KOPT-K1 (cell line): Measurements from ENCODE around the gene RNF5.
"Not testable (repeated sequence)": the region's sequence is repeated elsewhere in the genome, so short reads cannot be mapped to it uniquely, and the experiment has no call there.

Experiments
- H3K27ac ChIP-seq: fragments of 200-600 bp; sonication (generic); 2 replicates; pipeline ENCODE4 v1.5.1; 2016; ENCODE audit warnings: antibody characterized with exemption, mild to moderate bottlenecking, low read depth, low read length; ENCODE audit not compliant: poor library complexity, severe bottlenecking
- H3K36me3 ChIP-seq: fragments of 200-600 bp; sonication (generic); 2 replicates; pipeline ENCODE4 v1.5.1; 2017; ENCODE audit warnings: antibody characterized with exemption, mild to moderate bottlenecking, low read length, moderate library complexity; ENCODE audit not compliant: insufficient read depth
- H3K9me3 ChIP-seq: fragments of 200-600 bp; sonication (generic); 2 replicates; pipeline ENCODE4 v1.5.1; 2017; ENCODE audit warnings: antibody characterized with exemption, low read length, mild to moderate bottlenecking; ENCODE audit not compliant: insufficient read depth, poor library complexity, severe bottlenecking

The RNF5 gene

DNA sequence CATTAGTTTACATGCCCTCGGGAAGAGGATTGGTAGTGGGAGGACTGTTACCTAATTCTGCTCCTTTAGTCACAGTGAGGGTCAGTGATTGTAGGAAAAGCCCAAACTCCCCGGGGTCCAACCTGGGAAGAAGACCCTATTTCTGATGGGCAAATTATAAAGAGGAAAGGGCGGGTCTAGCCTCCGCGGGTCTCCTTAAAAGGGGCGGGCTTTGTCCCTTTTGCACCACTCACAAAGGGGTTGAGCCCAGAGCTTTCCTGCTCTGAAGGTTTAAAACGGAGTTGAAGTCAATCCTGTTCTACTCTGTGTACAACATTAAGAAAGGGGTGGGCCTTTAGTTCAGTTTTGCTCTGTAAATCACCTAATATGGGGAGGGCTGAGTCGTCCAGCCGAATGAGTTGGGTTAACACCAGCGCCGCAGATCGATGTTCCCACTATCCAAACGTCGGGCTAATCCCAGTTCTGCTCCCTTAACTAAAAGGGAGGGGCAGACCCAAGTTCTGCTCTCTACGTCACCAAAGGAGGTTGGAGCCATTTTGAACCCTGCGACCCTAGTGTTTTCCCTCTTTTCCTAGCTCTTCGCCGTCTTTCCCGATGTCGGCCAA, 920 bp upstream of the RNF5 start:
- peak overlapping the region; percentile 83 for H3K27ac ChIP-seq
- H3K9me3 ChIP-seq = no peaks in the 10 kb centered on the region
- peaks cover 26% of the 10 kb centered on the region for H3K36me3 ChIP-seq

DNA sequence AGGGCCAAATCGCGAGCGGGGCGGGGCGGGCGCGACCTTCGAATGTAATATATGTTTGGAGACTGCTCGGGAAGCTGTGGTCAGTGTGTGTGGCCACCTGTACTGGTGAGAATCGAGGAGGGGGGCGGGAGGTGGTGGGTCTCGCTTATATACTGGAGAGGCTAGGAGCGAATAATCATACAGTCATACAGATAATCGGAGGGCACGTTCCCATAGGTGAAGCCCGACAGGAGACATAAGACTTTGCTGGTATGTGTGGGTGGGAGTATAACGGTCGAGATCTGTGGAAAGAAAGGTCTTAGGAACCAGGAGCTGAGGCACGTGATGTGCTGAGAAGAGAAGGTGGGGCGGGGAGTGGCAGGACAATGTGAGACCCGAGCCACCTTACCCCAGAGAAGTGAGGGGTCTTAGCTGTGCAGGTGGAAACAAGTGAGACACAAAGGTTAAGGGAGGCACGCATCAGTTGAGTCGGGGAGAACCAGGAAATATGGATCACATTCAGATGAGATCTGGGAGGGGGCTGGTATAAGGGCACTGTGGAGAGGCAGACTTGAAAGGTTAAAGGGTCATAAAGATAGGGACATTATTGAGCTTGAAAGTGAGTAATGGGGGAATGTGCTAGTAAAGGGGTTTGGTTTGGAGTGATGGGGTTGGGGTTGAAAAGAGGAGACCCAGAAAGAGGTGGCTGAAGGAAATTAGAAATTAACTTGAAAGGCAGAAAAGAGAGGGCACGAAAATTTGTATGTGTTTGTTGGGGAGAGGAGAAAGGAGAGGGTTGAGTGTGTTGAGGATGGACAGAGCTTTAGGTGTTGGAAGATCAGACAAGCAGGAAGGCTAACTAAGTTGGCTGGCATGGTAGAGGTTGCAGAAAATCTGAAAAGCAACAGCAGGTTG, 589 bp downstream of the RNF5 start:
- H3K9me3 ChIP-seq = no peaks in the 10 kb centered on the region
- H3K27ac ChIP-seq = peak overlapping the region; percentile 83
- H3K36me3 ChIP-seq = peaks cover 41% of the 10 kb centered on the region

DNA sequence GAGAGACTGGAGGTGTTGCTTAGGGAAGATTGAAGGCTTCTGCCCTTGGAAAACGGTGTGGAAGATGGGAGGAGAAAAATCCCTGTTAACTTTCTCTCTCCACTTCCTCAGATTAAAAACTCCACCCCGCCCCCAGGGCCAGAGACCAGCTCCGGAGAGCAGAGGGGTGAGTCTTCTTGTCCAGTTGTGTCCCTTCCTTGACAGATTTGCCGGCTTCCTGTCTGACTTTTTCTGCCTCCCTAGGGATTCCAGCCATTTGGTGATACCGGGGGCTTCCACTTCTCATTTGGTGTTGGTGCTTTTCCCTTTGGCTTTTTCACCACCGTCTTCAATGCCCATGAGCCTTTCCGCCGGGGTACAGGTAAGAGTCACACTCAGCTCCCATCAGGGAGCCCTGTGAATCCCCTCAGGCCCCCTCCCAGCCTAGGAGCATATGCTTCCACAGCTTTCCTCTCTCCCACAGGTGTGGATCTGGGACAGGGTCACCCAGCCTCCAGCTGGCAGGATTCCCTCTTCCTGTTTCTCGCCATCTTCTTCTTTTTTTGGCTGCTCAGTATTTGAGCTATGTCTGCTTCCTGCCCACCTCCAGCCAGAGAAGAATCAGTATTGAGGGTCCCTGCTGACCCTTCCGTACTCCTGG, 1.7 kb downstream of the RNF5 start:
- Histone ChIP-seq H3K9me3 (no peaks in the 10 kb centered on the region), H3K36me3 (peaks cover 49% of the 10 kb centered on the region), H3K27ac (peak overlapping the region; percentile 83)

DNA sequence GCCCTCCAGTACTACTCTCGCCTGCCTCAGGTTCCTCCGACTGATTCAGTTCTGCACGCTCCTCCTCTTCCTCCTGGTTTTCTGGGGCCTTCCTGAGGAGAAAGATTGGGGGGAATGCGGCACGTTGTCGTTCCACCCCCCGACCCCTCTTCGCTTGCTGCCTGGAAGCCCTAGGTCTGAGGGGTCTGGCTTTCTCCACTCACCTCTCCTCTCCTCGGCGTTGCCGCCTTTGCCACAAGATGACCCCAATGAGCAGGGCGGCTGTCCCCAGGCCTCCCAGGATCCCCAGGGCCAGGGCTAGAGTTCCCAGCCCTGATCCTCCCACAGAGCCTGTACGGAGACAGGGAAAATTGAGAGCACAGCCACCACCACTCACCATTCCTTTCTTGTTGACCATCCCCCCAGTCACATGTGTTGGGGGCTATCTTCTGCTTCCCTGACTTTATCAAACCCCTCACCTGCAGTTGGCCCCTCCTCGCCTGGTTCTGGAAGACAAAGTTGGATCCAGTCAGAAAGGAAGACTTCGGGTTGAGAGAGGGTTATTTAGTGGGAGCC, 3.0 kb downstream of the RNF5 start:
- Histone ChIP-seq H3K27ac (no peak overlapping the region), H3K36me3 (peaks cover 57% of the 10 kb centered on the region), H3K9me3 (no peaks in the 10 kb centered on the region)

DNA sequence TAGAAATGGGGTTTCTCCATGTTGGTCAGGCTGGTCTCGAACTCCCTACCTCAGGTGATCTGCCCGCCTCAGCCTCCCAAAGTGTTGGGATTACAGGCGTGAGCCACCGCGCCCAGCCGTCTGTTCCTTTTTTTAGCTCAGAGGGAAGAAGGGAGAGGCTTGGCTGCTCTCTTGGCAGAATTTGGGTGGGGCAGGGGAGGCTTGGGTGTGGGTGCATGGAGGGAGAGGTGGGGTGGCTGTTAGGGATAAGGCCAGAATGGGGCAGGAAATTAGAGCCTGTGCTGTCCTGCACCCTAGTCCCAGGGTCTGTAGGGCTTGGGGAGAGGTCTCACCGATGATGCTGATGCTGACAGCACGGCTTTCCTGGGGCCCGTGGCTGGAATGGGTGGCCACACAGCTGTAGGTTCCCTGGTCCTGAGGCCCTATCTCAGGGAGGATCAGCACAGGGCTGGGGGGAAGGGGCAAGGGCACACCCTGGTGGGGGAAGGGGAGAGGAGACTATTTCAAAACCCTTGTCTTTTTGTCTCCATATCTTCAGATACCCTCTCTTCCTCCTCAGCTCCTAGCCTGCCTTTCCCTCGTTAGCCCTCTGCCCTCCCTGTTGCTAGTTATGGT, 3.8 kb downstream of the RNF5 start:
- H3K9me3 ChIP-seq = no peaks in the 10 kb centered on the region
- H3K36me3 ChIP-seq = peaks cover 65% of the 10 kb centered on the region
- H3K27ac ChIP-seq = no peak overlapping the region

DNA sequence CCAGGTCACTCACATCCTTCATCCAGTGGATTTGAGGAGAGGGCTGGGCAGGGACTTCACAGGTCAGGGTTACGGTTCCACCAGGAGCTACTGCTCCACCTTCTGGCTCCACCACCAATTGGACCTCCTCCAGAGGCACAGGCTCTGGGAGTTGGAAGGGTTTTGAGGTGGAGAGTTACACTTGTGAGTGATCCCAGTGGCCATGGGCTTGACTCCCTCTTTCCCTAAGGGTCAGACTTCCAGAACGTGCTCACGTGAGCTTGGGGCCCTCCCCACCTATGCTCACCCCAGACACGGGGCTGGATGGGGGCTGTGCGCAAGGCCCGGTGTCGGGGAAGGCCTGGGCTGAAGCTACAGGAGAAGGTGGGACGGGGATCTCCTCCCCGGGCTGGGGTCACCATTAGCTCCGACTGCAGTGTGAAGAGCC, 4.4 kb downstream of the RNF5 start:
- Histone ChIP-seq H3K9me3 (no peaks in the 10 kb centered on the region), H3K36me3 (peaks cover 70% of the 10 kb centered on the region), H3K27ac (no peak overlapping the region)

DNA sequence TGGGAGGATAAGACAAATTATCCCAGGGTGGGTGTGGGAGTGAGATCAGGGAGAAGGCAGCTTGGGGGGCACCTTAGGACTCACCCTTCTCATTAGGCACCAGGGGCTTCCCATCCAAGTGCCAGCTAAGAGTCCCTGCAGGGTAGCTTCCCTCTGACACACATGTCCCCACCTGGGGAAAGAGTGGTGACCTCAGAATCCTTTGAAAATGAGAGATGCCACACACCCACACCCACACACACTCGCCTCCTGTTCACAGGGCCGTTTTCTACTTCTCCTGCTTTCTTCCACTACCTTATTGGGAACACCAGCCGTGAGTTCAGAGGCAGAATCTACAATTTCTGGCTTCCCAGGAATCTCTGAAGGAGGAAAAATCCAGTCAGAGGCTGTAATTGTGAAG, 4.8 kb downstream of the RNF5 start:
- Histone ChIP-seq H3K9me3 (no peaks in the 10 kb centered on the region), H3K27ac (no peak overlapping the region), H3K36me3 (peaks cover 75% of the 10 kb centered on the region)

DNA sequence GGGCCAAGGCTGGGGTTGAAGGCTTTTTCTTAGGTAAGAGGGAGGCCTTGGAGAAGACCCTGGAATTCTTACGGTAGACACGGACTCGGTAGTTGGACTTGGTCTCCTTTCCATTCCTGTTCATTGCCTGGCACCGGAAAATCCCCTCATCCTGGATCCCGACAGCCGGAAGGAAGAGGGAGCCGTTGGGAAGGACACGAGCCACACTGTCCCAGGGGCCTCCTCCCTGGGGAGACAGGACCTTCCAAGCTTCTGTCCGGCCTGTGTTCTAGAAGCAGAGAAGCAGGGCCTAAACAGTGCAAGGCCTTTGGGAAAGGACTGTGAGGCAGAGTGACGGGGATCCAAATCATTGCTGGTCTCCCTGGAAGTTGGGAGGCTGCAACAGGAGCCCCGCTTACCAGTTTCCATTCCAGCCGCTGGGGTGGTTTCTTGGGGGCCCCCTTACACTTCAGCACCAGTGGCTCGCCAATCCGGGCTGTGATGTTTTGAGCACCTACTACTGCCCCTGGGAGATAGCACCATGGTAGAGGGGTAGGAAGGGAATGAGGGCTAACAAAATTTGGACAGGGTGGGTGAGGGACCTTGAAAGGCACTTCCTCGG, 5.4 kb downstream of the RNF5 start:
- Histone ChIP-seq H3K9me3 (no peaks in the 10 kb centered on the region), H3K36me3 (peaks cover 78% of the 10 kb centered on the region), H3K27ac (no peak overlapping the region)

DNA sequence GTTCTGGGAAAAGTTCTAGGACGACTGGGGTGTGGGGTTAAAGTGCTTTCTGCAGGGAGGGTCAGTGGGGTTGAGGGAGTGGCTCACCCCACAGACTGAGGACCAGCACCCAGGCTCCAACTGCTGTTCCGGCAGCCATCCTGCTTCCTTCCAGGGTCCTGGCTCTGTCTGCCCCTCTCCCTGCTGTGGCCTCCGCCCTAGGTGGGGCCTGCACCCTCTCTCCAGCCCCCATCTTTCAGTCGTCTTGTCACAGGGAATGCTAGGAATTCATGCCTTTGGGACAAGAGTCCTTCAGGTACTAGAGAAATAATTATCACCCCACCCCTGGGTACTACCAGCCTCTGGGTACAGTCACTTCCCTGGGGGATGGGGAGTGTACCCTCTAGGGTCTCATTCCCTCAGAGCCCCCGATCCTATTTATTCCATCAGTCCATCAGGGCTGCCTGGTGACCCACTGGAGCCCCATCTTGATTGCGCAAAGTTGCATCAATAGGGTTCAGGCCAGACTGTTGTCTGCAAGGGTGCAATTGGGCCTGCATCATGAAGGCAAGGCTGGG, 6.0 kb downstream of the RNF5 start, which contains the start of gene AGER:
TSS of gene AGER (minus strand) at position 170 of the 557 bp plus-strand sequence. CDS start at position 139, 31 bp downstream.
- Histone ChIP-seq H3K36me3 (peaks cover 78% of the 10 kb centered on the region), H3K27ac (no peak within 1 kb of the TSS), H3K9me3 (no peaks in the 10 kb centered on the region)

DNA sequence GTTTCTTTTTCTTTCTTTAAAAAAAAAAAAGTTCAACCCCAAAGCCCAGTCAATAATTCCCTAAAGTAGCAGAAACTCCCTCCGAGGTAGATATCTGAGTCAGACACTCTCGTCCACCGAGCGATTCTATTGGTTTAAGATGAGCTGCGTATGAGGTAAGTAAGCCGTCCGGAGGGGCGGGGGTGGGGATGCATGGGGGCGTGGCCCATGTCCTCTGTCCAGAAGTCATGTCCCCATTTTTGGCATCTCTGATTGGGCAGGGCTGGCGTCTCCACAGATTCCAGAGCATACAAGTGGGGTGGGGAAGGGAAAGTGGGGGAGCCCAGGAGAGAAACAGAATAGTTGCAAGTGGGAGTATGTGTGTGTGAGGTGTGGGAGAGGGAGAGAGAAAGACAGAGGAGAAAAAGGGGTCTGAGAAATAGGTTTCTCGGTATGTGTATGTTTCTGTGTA, 7.5 kb downstream of the RNF5 start:
- not testable (repeated sequence) for H3K9me3 ChIP-seq, H3K27ac ChIP-seq
- H3K36me3 ChIP-seq = peaks cover 67% of the 10 kb centered on the region

DNA sequence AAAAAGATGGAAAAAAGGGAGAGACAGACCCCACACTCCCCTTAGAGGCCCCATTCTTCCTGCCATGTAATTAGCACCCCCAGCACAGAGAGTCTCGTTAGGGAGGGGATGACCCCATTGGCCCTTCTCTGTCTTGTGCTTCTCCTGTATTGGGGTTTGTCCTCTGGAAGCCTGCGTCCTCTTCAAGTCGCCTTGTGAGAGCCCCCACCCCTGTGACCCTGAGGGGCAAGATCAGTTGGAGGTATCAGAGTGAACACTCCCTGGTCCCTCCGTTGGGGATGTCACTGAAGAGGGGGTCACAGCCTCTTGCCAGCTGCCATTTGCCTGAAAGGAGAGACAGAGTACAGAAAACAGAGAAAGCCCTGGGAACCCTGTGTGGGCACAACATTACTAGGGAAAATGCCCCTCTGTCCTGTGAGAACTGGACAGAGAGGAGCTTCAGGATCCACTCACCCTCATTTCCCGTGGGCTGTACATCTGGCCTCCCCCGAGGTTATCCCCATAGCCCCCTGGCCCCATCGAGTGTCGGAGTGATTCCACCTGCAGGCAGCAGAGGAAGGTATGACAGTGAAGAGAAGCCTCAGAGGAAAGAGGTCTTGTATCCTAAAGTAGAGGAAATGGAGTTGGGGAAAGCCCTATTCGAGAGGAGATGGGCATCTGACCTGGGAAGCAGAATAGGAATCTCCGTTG, 8.1 kb downstream of the RNF5 start:
- H3K27ac ChIP-seq = peak overlapping the region; percentile 28
- H3K36me3 ChIP-seq = peaks cover 61% of the 10 kb centered on the region
- not testable (repeated sequence) for H3K9me3 ChIP-seq

DNA sequence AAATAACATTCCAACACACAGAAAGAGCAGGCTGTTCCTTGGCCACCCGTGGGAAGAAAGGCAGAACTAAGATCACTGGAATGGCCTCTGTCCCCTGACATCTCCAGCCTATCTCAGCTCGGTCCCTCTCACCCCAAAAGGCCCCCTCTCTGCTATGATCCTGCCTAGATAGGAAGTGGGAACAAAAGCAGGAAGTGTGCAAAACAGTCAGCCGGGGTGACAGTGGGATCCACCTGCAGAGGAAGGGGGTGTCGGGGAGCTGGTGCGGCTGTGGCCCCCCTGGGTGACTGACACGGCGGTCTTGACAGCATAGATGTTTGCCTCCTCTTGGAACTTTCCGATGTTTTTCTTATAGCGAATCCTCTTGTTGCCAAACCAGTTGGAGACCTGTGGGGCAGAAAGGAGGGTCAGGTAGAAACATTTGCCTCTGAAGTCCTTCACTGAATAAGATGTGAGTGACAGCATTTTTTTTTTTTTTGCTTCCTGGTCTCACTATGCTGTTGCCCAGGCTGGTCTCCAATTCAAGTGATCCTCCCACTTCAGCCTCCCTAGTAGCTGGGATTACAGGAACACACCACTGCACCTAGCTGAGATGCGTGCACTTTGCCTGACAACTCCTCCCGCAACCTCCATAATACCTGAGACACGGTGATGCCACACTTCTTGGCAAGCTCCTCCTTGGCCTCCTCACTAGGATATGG, 9.0 kb downstream of the RNF5 start:
- H3K27ac ChIP-seq = peak overlapping the region; percentile 28
- no peaks in the 10 kb centered on the region for H3K9me3 ChIP-seq
- H3K36me3 ChIP-seq = peaks cover 53% of the 10 kb centered on the region

DNA sequence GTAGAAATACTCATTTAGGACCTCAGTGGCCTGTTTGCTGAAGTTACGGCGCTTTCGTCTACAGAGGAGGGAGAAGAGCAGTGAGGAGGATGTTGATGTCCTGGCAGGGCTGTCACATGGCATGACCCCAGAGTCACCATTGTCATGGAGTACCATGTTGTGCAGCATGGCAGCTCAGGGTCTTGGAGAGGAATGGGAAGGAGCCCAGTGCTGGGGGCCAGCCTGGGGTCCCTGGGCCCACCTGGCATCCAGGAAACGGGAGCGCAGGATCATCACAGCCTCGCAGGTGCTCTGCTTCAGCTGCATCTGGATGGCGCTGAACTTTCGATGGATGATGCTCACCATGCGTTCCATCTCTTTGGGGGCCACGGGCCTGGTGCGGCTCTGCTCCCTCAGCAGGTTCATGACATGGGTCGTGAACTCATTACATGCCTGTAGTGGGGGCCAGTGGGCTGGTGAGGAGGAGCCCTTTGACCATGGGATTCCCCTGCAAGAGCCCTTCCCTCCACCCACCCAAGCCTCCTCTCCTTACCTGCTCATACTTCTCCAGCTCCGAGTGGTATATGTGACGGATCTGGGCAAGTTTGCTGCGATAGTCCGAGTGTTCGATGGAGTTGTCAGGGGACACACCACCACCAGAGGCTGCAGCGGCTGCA, 9.6 kb downstream of the RNF5 start:
- H3K36me3 ChIP-seq = peaks cover 46% of the 10 kb centered on the region
- peak overlapping the region; percentile 28 for H3K27ac ChIP-seq
- not testable (repeated sequence) for H3K9me3 ChIP-seq
